HCT116 (cell line): ENCODE data around the gene ZNF532. TPM values are rescaled to one million over a fixed set of nuclear protein-coding genes. Genes with fewer than 3 reads are reported as not detected.

Experiments
- ATAC-seq: fragments of 200-7000 bp; cut with Tn5 transposase; 2 replicates; pipeline ENCODE4 v1.9.1; 2020; ENCODE audit warnings: mild to moderate bottlenecking, moderate library complexity
- Bru-seq: library from RNA; stranded (reverse); fragments of 400-500 nt; gene quantifications from one replicate; lab custom pipeline; 2021; lab: Mats Ljungman, UMichigan
- BruChase-seq, 2 experiments: library from RNA; stranded (reverse); fragments of 400-500 nt; gene quantifications; one replicate each; lab custom pipeline; 2021; lab: Mats Ljungman, UMichigan
- BruUV-seq: library from RNA; stranded (reverse); fragments of 400-500 nt; replicated peaks from 2 replicates; lab custom pipeline; 2021; lab: Mats Ljungman, UMichigan
- CTCF ChIA-PET: fragments of 300-600 bp; sonication (Branson Sonifier 250); formaldehyde crosslinking; loops from one replicate; lab custom pipeline; 2021; ENCODE audit warnings: antibody characterized with exemption; lab: Charles Lee
- POLR2A ChIA-PET: fragments of 300-600, 350-600 bp; sonication (Branson Sonifier 250); formaldehyde crosslinking; loops from one replicate; lab custom pipeline; 2021; ENCODE audit warnings: antibody characterized with exemption; lab: Charles Lee
- RAD21 ChIA-PET, 2 experiments: fragments of 300-600 bp; sonication (Branson Sonifier 250); formaldehyde crosslinking; loops; one replicate each; lab custom pipeline; 2023; ENCODE audit warnings: low total read pairs in 2 of 2; ENCODE audit not compliant: uncharacterized antibody in 2 of 2, unreplicated experiment in 2 of 2, low non-redundant PET in 1 of 2; lab: Charles Lee
- DNase-seq: peaks from one replicate; pipeline ENCODE4 v3.0.0-alpha.2; 2010; ENCODE audit warnings: low read depth, low spot score
- H2AFZ ChIP-seq: fragments of 200-600 bp; shearing (Covaris generic), sonication (generic); 2 replicates; pipeline ENCODE4 v1.6.1; 2017; ENCODE audit warnings: low read depth, mixed run types, mixed read lengths, antibody characterized with exemption, low read length; ENCODE audit not compliant: poor library complexity, severe bottlenecking
- H3K27ac ChIP-seq: 2 replicates; pipeline ENCODE4 v1.5.1; 2012; ENCODE audit warnings: low read depth, low read length
- H3K27me3 ChIP-seq: fragments of 200-600 bp; sonication (generic); 2 replicates; pipeline ENCODE4 v1.6.1; 2016; ENCODE audit warnings: mixed run types, low read length, mixed read lengths; ENCODE audit not compliant: insufficient read depth
- H3K36me3 ChIP-seq, 2 experiments: fragments of 200-500 bp in 1 of 2; fragments of 200-600 bp in 1 of 2; sonication (Bioruptor generic) in 1 of 2; sonication (generic) in 1 of 2; 2 replicates each; pipeline versions ENCODE4 v1.5.1 to v1.6.1; 2014 to 2016; ENCODE audit warnings: low read length in 2 of 2, inconsistent platforms in 1 of 2, mixed read lengths in 1 of 2, mixed run types in 1 of 2; ENCODE audit not compliant: insufficient read depth in 2 of 2, control insufficient read depth in 1 of 2
- H3K4me1 ChIP-seq, 2 experiments: fragments of 200-600 bp in 1 of 2; sonication (generic) in 1 of 2; 2 replicates each; pipeline versions ENCODE4 v1.5.1 to v1.6.1; 2012 to 2017; ENCODE audit warnings: low read length in 2 of 2, inconsistent platforms in 1 of 2, mild to moderate bottlenecking in 1 of 2, mixed read lengths in 1 of 2, mixed run types in 1 of 2, moderate library complexity in 1 of 2; ENCODE audit not compliant: insufficient read depth in 2 of 2, control insufficient read depth in 1 of 2
- H3K4me2 ChIP-seq: fragments of 200-600 bp; sonication (generic); 2 replicates; pipeline ENCODE4 v1.6.1; 2017; ENCODE audit warnings: mixed run types, low read length, mixed read lengths
- H3K4me3 ChIP-seq, 2 experiments: fragments of 200-600 bp in 1 of 2; sonication (generic) in 1 of 2; replicated peaks in 1 of 2; 2 replicates each; pipeline ENCODE4 v1.5.1; 2011 to 2016; ENCODE audit warnings: low read length in 2 of 2, control low read depth in 1 of 2, low read depth in 1 of 2, mild to moderate bottlenecking in 1 of 2, mixed read lengths in 1 of 2, mixed run types in 1 of 2
- H3K79me2 ChIP-seq: fragments of 200-600 bp; sonication (generic); 2 replicates; pipeline ENCODE4 v1.6.1; 2017; ENCODE audit warnings: mild to moderate bottlenecking, mixed run types, low read length, moderate library complexity, mixed read lengths; ENCODE audit not compliant: insufficient read depth
- H3K9ac ChIP-seq: fragments of 200-600 bp; sonication (generic); 2 replicates; pipeline ENCODE4 v1.6.1; 2016; ENCODE audit warnings: low read length, mixed read lengths
- H3K9me2 ChIP-seq: fragments of 200-600 bp; sonication (generic), shearing (Covaris generic); 2 replicates; pipeline ENCODE4 v1.6.1; 2017; ENCODE audit warnings: mixed run types, mild to moderate bottlenecking, moderate library complexity; ENCODE audit not compliant: insufficient read depth
- H3K9me3 ChIP-seq, 2 experiments: fragments of 200-500 bp in 1 of 2; fragments of 200-600 bp in 1 of 2; sonication (Bioruptor generic) in 1 of 2; sonication (generic) in 1 of 2; 2 replicates each; pipeline ENCODE4 v1.6.1; 2014 to 2017; ENCODE audit warnings: low read length in 2 of 2, mixed read lengths in 2 of 2, inconsistent platforms in 1 of 2, low read depth in 1 of 2, mild to moderate bottlenecking in 1 of 2, mixed run types in 1 of 2, moderate library complexity in 1 of 2; ENCODE audit not compliant: control insufficient read depth in 1 of 2, insufficient read depth in 1 of 2
- H4K20me1 ChIP-seq: fragments of 200-600 bp; sonication (generic), shearing (Covaris generic); 2 replicates; pipeline ENCODE4 v1.6.1; 2017; ENCODE audit warnings: mixed run types, mild to moderate bottlenecking, moderate library complexity; ENCODE audit not compliant: insufficient read depth
- CBX3 ChIP-seq: IDR thresholded peaks from 2 replicates; pipeline ENCODE4 v1.6.1; 2012; ENCODE audit warnings: low read depth
- CEBPB ChIP-seq: IDR thresholded peaks from 2 replicates; pipeline ENCODE4 v1.6.1; 2012; ENCODE audit warnings: low read depth
- EZH2phosphoT487 ChIP-seq: fragments of 200-600 bp; IDR thresholded peaks from 2 replicates; pipeline ENCODE4 v1.6.1; 2018; ENCODE audit warnings: antibody characterized with exemption, borderline replicate concordance
- MAX ChIP-seq: IDR thresholded peaks from 2 replicates; pipeline ENCODE4 v1.6.1; 2012
- POLR2A ChIP-seq: IDR thresholded peaks from 2 replicates; pipeline ENCODE4 v1.7.0; 2011; ENCODE audit warnings: borderline replicate concordance; ENCODE audit not compliant: insufficient read depth, insufficient read length; ENCODE audit errors: extremely low read depth
- POLR2AphosphoS5 ChIP-seq: IDR thresholded peaks from 2 replicates; pipeline ENCODE4 v1.6.1; 2011; ENCODE audit warnings: mild to moderate bottlenecking, low read depth, low read length, moderate library complexity
- TCF7L2 ChIP-seq: IDR thresholded peaks from 2 replicates; pipeline ENCODE4 v1.7.0; 2011; ENCODE audit warnings: borderline replicate concordance, inconsistent platforms; ENCODE audit not compliant: insufficient read depth, insufficient read length; ENCODE audit errors: extremely low read depth
- ZNF274 ChIP-seq: fragments of 200-500 bp; sonication (Bioruptor generic); IDR thresholded peaks from 2 replicates; pipeline ENCODE4 v1.6.1; 2014; ENCODE audit warnings: mild to moderate bottlenecking, low read depth, low read length, inconsistent platforms
- intact Hi-C: fragments of 100-400 bp; cut with micrococcal nuclease; formaldehyde crosslinking; loops from 2 replicates; pipeline ENCODE4 v1.10.0; 2022
- long read RNA-seq: library from polyadenylated mRNA; unstranded; transcript quantifications from one replicate; pipeline ENCODE4 v2.0.0, GENCODE V29; 2021; ENCODE audit not compliant: unreplicated experiment
- polyA plus RNA-seq: library from polyadenylated mRNA; unstranded; fragments of >200 nt; gene quantifications from 2 replicates; pipeline ENCODE4 v1.2.1, GENCODE V29; 2012; ENCODE audit warnings: missing spikeins
- total RNA-seq: library from RNA; stranded (reverse); gene quantifications from one replicate; pipeline ENCODE4 v1.2.1, GENCODE V29; 2021; ENCODE audit not compliant: unreplicated experiment

The ZNF532 gene, protein sequence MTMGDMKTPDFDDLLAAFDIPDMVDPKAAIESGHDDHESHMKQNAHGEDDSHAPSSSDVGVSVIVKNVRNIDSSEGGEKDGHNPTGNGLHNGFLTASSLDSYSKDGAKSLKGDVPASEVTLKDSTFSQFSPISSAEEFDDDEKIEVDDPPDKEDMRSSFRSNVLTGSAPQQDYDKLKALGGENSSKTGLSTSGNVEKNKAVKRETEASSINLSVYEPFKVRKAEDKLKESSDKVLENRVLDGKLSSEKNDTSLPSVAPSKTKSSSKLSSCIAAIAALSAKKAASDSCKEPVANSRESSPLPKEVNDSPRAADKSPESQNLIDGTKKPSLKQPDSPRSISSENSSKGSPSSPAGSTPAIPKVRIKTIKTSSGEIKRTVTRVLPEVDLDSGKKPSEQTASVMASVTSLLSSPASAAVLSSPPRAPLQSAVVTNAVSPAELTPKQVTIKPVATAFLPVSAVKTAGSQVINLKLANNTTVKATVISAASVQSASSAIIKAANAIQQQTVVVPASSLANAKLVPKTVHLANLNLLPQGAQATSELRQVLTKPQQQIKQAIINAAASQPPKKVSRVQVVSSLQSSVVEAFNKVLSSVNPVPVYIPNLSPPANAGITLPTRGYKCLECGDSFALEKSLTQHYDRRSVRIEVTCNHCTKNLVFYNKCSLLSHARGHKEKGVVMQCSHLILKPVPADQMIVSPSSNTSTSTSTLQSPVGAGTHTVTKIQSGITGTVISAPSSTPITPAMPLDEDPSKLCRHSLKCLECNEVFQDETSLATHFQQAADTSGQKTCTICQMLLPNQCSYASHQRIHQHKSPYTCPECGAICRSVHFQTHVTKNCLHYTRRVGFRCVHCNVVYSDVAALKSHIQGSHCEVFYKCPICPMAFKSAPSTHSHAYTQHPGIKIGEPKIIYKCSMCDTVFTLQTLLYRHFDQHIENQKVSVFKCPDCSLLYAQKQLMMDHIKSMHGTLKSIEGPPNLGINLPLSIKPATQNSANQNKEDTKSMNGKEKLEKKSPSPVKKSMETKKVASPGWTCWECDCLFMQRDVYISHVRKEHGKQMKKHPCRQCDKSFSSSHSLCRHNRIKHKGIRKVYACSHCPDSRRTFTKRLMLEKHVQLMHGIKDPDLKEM (N-terminal part only)
- total RNA-seq: 11.6 TPM
- 9.7 and 11.7 TPM in 2 replicates for polyA plus RNA-seq
- Bru-seq, nascent RNA: percentile 53 among the genes with signal in this experiment
- BruChase-seq, experiment 1, labeled RNA remaining after a 6-hour chase: percentile 60 among the genes with signal in this experiment
- percentile 51 among the genes with signal in this experiment for BruChase-seq, experiment 2, labeled RNA remaining after a 2-hour chase
- long read RNA-seq, partial matches to known transcripts: 2 of 3 reads
- long read RNA-seq, other reads (novel, unspliced or antisense): 1 of 3 reads

- ChIA-PET POLR2A (no interaction called here), CTCF (no interaction called here), RAD21 (no interaction called here)
- Histone ChIP-seq H3K4me1 (peaks cover 7 to 22% of the 10 kb centered on the region in 2 experiments; a peak in 3 of 4 replicates), H3K4me2 (peak within 1 kb of the TSS; percentile 55), H3K79me2 (no peaks in the 10 kb centered on the region), H3K27ac (no peak within 1 kb of the TSS; the same call in 1 of the 2 replicates), H3K9me2 (no peaks in the 10 kb centered on the region), H3K4me3 (peak within 1 kb of the TSS in 1 of 2 experiments; percentile 49; a peak in 1 of 4 replicates), H2AFZ (no peak within 1 kb of the TSS), H3K9ac (peak within 1 kb of the TSS; percentile 49), H3K36me3 (no peaks in the 10 kb centered on the region), H3K27me3 (no peaks in the 10 kb centered on the region), H4K20me1 (no peaks in the 10 kb centered on the region), H3K9me3 (no peaks in the 10 kb centered on the region)
- ATAC-seq: peak; percentile 21; the same call in 1 of the 2 replicates
- DNase-seq: no peak
- intact Hi-C loops: loop anchor here (5.0 kb wide), 1 partner anchor 77 kb away; no protein-coding TSS in a partner anchor
- no TSS peak for BruUV-seq
- no peak for TF ChIP-seq MAX
- peak; percentile 22; the same call in 1 of the 2 replicates for TF ChIP-seq POLR2AphosphoS5
- no peak for TF ChIP-seq EZH2phosphoT487
- TF ChIP-seq TCF7L2: no peak
- no peak for TF ChIP-seq CEBPB
- no peak for TF ChIP-seq ZNF274
- no peak for TF ChIP-seq CBX3
- no peak for TF ChIP-seq POLR2A
These were observed at the start of gene ZNF532 for GRCh38 chr18:58864146-58865032. ZNF532 (plus strand) TSS chr18:58864877. CDS start in a region left out here.
